Measurements from ENCODE around the gene CLEC11A. TPM values are rescaled to one million over a fixed set of nuclear protein-coding genes. Genes with fewer than 3 reads are reported as not detected.
A peak's percentile ranks its signal among the peaks of the same experiment; 100 is the strongest.

CLEC11A gene
- total RNA-seq, 1 experiment from 2014 or later: 7.6 TPM

DNA sequence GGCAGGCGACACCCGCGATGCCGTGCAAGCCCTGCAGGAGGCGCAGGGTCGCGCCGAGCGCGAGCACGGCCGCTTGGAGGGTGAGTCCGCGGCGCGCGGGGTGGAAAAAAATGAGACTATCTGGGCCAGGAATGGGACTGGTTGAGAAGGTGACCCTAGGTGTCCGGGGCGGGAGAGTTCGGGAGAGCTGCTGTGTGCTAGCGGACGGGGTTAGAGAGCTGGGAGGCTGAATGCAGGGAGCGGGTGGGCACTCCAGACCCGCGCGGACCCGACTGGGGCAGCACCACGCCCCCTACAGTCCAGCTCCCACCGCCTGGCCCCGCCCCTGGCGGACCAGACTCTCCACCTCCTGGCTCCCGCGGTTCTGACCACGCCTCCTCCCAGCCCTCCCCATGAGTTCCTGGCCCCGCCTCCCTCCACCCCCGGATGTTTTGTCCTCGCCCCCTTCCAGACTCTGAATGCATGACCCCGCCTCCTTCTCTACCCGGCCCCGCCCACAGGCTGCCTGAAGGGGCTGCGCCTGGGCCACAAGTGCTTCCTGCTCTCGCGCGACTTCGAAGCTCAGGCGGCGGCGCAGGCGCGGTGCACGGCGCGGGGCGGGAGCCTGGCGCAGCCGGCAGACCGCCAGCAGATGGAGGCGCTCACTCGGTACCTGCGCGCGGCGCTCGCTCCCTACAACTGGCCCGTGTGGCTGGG lies 1.5 kb downstream of the CLEC11A start (continued):
- TF ChIP-seq ZNF416 (CRISPR knock-in tag; IDR thresholded peaks at IDR 0.05) (0 out of 2 replicates have a peak, but pooled peaks have one; percentile 35), MYBL2 (CRISPR knock-in tag; IDR thresholded peaks at IDR 0.05) (0 out of 2 replicates have a peak, but pooled peaks have one; percentile 46), PRRX2 (CRISPR knock-in tag; IDR thresholded peaks at IDR 0.05) (no peak), EMX1 (CRISPR knock-in tag; IDR thresholded peaks at IDR 0.05) (no peak), MXD4 (CRISPR knock-in tag; IDR thresholded peaks at IDR 0.05; ENCODE audit: borderline replicate concordance) (no peak), FOXP1 (CRISPR knock-in tag; IDR thresholded peaks at IDR 0.05; ENCODE audit: borderline replicate concordance) (no peak), ESRRA (CRISPR knock-in tag; IDR thresholded peaks at IDR 0.05; ENCODE audit: borderline replicate concordance) (no peak), TP53 (CRISPR knock-in tag; IDR thresholded peaks at IDR 0.05) (0 out of 2 replicates have a peak, but pooled peaks have one; percentile 80), ZNF317 (CRISPR knock-in tag; IDR thresholded peaks at IDR 0.05; ENCODE audit: borderline replicate concordance, low read depth) (no peak), ZNF263 (CRISPR knock-in tag; IDR thresholded peaks at IDR 0.05; ENCODE audit: low read depth) (no peak), GABPB1 (CRISPR knock-in tag; IDR thresholded peaks at IDR 0.05) (no peak), NFATC4 (CRISPR knock-in tag; IDR thresholded peaks at IDR 0.05) (no peak), ZNF232 (CRISPR knock-in tag; IDR thresholded peaks at IDR 0.05) (0 out of 2 replicates have a peak, but pooled peaks have one; percentile 40), NFYB (CRISPR knock-in tag; conservative IDR thresholded peaks at IDR 0.05; ENCODE audit: low read depth) (no peak), ZNF138 (CRISPR knock-in tag; conservative IDR thresholded peaks at IDR 0.05) (no peak), HMGA2 (CRISPR knock-in tag; IDR thresholded peaks at IDR 0.05) (no peak), RELA (CRISPR knock-in tag; IDR thresholded peaks at IDR 0.05; ENCODE audit: borderline replicate concordance) (no peak), ZNF121 (CRISPR knock-in tag; IDR thresholded peaks at IDR 0.05) (no peak), SOX15 (CRISPR knock-in tag; IDR thresholded peaks at IDR 0.05) (no peak), SMAD4 (CRISPR knock-in tag; IDR thresholded peaks at IDR 0.05) (no peak), TCF7 (CRISPR knock-in tag; IDR thresholded peaks at IDR 0.05; ENCODE audit: low read depth) (no peak), GTF2I (CRISPR knock-in tag; conservative IDR thresholded peaks at IDR 0.05) (no peak), ZBTB21 (CRISPR knock-in tag; IDR thresholded peaks at IDR 0.05; ENCODE audit: borderline replicate concordance) (no peak), SMAD3 (CRISPR knock-in tag; IDR thresholded peaks at IDR 0.05; ENCODE audit: borderline replicate concordance) (no peak)
- TF ChIP-seq, protein P1, sequence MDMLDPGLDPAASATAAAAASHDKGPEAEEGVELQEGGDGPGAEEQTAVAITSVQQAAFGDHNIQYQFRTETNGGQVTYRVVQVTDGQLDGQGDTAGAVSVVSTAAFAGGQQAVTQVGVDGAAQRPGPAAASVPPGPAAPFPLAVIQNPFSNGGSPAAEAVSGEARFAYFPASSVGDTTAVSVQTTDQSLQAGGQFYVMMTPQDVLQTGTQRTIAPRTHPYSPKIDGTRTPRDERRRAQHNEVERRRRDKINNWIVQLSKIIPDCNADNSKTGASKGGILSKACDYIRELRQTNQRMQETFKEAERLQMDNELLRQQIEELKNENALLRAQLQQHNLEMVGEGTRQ (CRISPR knock-in tag; IDR thresholded peaks at IDR 0.05): 0 out of 2 replicates have a peak, but pooled peaks have one; percentile 19
- TF ChIP-seq, protein P2, sequence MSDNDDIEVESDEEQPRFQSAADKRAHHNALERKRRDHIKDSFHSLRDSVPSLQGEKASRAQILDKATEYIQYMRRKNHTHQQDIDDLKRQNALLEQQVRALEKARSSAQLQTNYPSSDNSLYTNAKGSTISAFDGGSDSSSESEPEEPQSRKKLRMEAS (CRISPR knock-in tag; IDR thresholded peaks at IDR 0.05): no peak; the same call in 1 of the 2 replicates
- TF ChIP-seq, protein P3, sequence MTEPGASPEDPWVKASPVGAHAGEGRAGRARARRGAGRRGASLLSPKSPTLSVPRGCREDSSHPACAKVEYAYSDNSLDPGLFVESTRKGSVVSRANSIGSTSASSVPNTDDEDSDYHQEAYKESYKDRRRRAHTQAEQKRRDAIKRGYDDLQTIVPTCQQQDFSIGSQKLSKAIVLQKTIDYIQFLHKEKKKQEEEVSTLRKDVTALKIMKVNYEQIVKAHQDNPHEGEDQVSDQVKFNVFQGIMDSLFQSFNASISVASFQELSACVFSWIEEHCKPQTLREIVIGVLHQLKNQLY (CRISPR knock-in tag; IDR thresholded peaks at IDR 0.05): no peak
- TF ChIP-seq, protein P4, sequence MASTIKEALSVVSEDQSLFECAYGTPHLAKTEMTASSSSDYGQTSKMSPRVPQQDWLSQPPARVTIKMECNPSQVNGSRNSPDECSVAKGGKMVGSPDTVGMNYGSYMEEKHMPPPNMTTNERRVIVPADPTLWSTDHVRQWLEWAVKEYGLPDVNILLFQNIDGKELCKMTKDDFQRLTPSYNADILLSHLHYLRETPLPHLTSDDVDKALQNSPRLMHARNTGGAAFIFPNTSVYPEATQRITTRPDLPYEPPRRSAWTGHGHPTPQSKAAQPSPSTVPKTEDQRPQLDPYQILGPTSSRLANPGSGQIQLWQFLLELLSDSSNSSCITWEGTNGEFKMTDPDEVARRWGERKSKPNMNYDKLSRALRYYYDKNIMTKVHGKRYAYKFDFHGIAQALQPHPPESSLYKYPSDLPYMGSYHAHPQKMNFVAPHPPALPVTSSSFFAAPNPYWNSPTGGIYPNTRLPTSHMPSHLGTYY (CRISPR knock-in tag; IDR thresholded peaks at IDR 0.05): no peak
- TF ChIP-seq, protein P5, sequence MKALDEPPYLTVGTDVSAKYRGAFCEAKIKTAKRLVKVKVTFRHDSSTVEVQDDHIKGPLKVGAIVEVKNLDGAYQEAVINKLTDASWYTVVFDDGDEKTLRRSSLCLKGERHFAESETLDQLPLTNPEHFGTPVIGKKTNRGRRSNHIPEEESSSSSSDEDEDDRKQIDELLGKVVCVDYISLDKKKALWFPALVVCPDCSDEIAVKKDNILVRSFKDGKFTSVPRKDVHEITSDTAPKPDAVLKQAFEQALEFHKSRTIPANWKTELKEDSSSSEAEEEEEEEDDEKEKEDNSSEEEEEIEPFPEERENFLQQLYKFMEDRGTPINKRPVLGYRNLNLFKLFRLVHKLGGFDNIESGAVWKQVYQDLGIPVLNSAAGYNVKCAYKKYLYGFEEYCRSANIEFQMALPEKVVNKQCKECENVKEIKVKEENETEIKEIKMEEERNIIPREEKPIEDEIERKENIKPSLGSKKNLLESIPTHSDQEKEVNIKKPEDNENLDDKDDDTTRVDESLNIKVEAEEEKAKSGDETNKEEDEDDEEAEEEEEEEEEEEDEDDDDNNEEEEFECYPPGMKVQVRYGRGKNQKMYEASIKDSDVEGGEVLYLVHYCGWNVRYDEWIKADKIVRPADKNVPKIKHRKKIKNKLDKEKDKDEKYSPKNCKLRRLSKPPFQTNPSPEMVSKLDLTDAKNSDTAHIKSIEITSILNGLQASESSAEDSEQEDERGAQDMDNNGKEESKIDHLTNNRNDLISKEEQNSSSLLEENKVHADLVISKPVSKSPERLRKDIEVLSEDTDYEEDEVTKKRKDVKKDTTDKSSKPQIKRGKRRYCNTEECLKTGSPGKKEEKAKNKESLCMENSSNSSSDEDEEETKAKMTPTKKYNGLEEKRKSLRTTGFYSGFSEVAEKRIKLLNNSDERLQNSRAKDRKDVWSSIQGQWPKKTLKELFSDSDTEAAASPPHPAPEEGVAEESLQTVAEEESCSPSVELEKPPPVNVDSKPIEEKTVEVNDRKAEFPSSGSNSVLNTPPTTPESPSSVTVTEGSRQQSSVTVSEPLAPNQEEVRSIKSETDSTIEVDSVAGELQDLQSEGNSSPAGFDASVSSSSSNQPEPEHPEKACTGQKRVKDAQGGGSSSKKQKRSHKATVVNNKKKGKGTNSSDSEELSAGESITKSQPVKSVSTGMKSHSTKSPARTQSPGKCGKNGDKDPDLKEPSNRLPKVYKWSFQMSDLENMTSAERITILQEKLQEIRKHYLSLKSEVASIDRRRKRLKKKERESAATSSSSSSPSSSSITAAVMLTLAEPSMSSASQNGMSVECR (CRISPR knock-in tag; IDR thresholded peaks at IDR 0.05; ENCODE audit: borderline replicate concordance): no peak; the same call in 1 of the 2 replicates
- TF ChIP-seq, protein P6, sequence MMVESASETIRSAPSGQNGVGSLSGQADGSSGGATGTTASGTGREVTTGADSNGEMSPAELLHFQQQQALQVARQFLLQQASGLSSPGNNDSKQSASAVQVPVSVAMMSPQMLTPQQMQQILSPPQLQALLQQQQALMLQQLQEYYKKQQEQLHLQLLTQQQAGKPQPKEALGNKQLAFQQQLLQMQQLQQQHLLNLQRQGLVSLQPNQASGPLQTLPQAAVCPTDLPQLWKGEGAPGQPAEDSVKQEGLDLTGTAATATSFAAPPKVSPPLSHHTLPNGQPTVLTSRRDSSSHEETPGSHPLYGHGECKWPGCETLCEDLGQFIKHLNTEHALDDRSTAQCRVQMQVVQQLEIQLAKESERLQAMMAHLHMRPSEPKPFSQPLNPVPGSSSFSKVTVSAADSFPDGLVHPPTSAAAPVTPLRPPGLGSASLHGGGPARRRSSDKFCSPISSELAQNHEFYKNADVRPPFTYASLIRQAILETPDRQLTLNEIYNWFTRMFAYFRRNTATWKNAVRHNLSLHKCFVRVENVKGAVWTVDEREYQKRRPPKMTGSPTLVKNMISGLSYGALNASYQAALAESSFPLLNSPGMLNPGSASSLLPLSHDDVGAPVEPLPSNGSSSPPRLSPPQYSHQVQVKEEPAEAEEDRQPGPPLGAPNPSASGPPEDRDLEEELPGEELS (CRISPR knock-in tag; IDR thresholded peaks at IDR 0.05): no peak; the same call in none of the 2 replicates
